ENCODE measurements around the gene ELOB.

The ELOB gene

DNA sequence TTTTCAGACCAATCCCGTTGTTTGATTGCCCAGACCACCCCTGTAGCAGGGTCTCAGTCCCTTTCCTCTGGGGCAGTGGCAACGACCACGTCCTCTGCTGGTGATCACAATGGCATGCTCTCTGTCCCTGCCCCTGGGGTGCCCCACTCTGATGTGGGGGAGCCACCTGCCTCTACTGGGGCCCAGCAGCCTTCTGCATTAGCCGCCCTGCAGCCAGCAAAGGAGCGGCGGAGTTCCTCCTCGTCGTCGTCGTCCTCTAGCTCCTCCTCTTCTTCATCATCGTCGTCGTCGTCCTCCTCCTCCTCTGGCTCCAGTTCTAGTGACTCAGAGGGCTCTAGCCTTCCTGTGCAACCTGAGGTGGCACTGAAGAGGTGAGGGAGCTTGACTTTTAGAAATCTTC, 9.2 kb downstream of the ELOB start:
- Mint-ChIP-seq H3K36me3 (peaks cover 100% of the 10 kb centered on the region), H3K9me3 (no peaks in the 10 kb centered on the region), H3K4me3 (no peak overlapping the region), H3K4me1 (peaks cover 57% of the 10 kb centered on the region), H3K27ac (peak overlapping the region; percentile 85)
- ATAC-seq, result no peak
- no peak for DNase-seq (ENCODE audit: low spot score in 2 of 2)

DNA sequence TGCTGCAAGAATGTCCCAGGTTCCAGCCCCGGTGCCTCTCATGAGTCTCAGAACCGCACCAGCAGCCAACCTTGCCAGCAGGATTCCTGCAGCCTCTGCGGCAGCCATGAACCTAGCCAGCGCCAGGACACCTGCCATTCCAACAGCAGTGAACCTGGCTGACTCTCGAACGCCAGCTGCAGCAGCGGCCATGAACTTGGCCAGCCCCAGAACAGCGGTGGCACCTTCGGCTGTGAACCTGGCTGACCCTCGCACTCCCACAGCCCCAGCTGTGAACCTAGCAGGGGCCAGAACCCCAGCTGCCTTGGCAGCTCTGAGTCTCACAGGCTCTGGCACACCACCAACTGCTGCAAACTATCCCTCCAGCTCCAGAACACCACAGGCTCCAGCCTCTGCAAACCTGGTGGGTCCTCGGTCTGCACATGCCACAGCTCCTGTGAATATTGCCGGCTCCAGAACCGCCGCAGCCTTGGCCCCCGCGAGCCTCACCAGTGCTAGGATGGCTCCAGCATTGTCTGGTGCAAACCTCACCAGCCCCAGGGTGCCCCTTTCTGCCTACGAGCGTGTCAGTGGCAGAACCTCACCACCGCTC, 9.8 kb downstream of the ELOB start:
- Mint-ChIP-seq H3K27ac (peak overlapping the region; percentile 85), H3K9me3 (no peaks in the 10 kb centered on the region), H3K4me3 (no peak overlapping the region), H3K36me3 (peaks cover 100% of the 10 kb centered on the region), H3K4me1 (peaks cover 57% of the 10 kb centered on the region)
- ATAC-seq (no peak), DNase-seq (ENCODE audit: low spot score in 2 of 2) (no peak)

DNA sequence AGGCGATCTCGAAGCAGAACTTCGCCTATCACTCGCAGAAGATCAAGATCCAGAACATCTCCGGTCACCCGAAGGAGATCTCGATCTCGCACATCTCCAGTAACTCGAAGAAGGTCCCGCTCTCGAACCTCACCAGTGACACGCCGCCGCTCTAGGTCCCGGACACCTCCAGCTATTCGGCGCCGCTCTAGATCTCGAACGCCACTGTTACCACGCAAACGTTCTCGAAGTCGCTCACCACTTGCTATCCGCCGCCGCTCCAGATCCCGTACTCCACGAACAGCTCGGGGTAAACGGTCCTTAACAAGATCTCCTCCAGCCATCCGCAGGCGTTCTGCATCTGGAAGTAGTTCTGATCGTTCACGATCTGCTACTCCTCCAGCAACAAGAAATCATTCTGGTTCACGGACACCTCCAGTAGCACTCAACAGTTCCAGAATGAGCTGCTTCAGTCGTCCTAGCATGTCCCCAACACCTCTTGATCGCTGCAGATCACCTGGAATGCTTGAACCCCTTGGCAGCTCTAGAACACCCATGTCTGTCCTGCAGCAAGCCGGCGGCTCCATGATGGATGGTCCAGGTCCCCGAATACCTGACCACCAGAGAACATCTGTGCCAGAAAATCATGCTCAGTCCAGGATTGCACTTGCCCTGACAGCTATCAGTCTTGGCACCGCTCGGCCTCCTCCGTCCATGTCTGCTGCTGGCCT, 10.5 kb downstream of the ELOB start:
- Mint-ChIP-seq H3K9me3 (no peaks in the 10 kb centered on the region), H3K4me1 (peaks cover 59% of the 10 kb centered on the region), H3K27ac (peak overlapping the region; percentile 85), H3K36me3 (peaks cover 100% of the 10 kb centered on the region), H3K4me3 (no peak overlapping the region)
- ATAC-seq (no peak), DNase-seq (ENCODE audit: low spot score in 2 of 2) (no peak)

DNA sequence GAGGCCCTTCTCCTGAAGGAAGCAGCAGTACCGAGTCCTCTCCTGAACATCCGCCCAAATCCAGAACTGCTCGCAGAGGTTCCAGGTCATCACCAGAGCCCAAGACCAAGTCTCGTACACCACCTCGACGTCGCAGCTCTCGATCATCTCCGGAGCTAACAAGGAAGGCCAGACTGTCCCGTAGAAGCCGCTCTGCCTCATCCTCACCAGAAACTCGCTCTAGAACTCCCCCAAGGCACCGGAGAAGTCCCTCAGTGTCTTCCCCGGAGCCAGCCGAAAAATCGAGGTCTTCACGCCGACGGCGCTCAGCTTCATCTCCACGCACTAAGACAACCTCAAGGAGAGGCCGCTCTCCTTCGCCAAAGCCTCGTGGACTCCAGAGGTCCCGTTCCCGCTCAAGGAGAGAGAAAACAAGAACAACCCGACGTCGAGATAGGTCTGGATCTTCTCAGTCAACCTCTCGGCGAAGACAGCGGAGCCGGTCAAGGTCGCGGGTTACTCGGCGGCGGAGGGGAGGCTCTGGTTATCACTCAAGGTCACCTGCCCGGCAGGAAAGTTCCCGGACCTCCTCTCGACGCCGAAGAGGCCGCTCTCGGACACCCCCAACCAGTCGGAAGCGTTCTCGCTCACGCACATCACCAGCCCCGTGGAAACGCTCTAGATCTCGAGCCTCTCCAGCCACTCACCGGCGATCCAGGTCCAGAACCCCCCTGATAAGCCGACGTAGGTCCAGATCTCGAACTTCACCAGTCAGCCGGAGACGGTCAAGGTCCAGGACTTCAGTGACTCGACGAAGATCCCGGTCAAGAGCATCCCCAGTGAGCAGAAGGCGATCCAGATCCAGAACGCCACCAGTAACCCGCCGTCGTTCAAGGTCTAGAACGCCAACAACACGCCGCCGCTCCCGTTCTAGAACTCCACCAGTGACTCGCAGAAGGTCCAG, 11.3 kb downstream of the ELOB start:
- H3K4me3 Mint-ChIP-seq, result no peak overlapping the region
- ATAC-seq (no peak), DNase-seq (ENCODE audit: low spot score in 2 of 2) (no peak)
- H3K27ac Mint-ChIP-seq, result peak overlapping the region; percentile 85
- H3K36me3 Mint-ChIP-seq, result peaks cover 100% of the 10 kb centered on the region
- H3K9me3 Mint-ChIP-seq, result no peaks in the 10 kb centered on the region
- peaks cover 68% of the 10 kb centered on the region for H3K4me1 Mint-ChIP-seq

DNA sequence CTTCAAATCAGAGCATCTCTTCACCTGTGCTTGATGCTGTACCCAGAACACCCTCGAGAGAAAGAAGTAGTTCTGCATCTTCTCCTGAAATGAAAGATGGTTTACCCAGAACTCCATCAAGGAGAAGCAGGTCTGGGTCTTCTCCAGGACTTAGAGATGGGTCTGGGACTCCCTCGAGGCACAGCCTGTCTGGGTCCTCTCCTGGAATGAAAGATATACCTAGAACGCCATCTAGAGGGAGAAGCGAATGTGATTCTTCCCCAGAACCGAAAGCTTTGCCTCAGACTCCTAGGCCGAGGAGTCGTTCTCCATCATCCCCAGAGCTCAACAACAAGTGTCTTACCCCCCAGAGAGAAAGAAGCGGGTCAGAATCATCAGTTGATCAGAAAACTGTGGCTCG, 12.4 kb downstream of the ELOB start:
- Mint-ChIP-seq H3K27ac (peak overlapping the region; percentile 85), H3K9me3 (no peaks in the 10 kb centered on the region), H3K36me3 (peaks cover 100% of the 10 kb centered on the region), H3K4me1 (peaks cover 73% of the 10 kb centered on the region), H3K4me3 (no peak overlapping the region)
- ATAC-seq, result no peak
- no peak for DNase-seq (ENCODE audit: low spot score in 2 of 2)

DNA sequence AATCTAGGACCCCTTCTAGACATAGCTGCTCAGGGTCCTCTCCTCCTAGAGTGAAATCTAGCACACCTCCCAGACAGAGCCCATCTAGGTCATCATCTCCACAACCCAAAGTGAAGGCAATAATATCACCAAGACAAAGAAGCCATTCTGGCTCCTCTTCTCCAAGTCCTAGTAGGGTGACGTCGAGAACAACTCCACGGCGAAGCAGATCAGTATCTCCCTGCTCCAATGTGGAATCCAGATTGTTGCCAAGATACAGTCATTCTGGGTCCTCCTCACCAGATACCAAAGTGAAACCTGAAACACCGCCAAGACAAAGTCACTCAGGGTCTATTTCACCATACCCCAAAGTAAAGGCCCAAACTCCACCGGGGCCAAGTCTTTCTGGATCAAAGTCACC, 13.9 kb downstream of the ELOB start:
- Mint-ChIP-seq H3K4me3 (no peak overlapping the region), H3K4me1 (peaks cover 68% of the 10 kb centered on the region), H3K9me3 (no peaks in the 10 kb centered on the region), H3K27ac (peak overlapping the region; percentile 11), H3K36me3 (peaks cover 100% of the 10 kb centered on the region)
- DNase-seq (ENCODE audit: low spot score in 2 of 2) (no peak), ATAC-seq (no peak)

DNA sequence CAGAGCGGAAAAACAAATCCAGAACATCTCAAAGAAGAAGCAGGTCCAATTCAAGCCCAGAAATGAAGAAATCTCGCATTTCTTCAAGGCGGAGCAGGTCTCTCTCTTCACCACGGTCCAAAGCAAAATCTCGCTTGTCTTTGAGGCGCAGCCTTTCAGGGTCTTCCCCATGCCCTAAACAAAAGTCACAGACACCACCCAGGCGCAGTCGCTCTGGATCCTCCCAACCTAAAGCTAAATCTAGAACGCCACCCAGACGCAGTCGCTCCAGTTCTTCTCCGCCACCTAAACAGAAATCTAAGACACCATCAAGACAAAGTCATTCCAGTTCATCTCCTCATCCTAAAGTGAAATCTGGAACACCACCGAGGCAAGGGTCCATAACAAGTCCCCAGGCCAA, 14.4 kb downstream of the ELOB start:
- Mint-ChIP-seq H3K9me3 (no peaks in the 10 kb centered on the region), H3K4me1 (peaks cover 66% of the 10 kb centered on the region), H3K36me3 (peaks cover 100% of the 10 kb centered on the region), H3K27ac (peak overlapping the region; percentile 11), H3K4me3 (no peak overlapping the region)
- ATAC-seq (no peak), DNase-seq (ENCODE audit: low spot score in 2 of 2) (no peak)

DNA sequence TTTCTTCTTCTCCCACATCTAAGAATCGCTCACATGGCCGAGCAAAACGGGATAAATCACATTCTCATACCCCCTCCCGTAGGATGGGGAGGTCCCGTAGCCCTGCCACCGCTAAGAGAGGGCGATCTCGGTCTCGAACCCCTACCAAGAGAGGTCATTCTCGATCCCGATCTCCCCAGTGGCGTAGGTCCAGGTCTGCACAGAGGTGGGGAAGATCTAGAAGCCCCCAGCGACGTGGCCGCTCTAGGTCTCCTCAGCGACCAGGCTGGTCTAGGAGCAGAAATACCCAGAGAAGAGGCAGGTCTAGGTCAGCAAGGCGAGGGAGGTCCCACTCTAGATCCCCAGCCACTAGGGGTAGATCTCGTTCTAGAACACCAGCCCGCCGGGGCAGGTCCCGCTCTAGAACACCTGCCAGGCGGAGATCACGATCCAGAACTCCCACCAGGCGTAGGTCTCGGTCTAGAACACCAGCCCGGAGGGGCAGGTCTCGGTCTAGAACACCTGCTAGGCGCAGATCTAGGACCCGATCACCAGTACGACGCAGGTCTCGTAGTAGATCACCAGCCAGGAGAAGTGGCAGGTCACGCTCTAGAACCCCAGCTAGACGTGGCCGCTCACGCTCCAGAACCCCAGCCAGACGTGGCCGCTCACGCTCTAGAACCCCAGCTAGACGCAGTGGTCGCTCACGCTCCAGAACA, 15.0 kb downstream of the ELOB start:
- ATAC-seq, result no peak

DNA sequence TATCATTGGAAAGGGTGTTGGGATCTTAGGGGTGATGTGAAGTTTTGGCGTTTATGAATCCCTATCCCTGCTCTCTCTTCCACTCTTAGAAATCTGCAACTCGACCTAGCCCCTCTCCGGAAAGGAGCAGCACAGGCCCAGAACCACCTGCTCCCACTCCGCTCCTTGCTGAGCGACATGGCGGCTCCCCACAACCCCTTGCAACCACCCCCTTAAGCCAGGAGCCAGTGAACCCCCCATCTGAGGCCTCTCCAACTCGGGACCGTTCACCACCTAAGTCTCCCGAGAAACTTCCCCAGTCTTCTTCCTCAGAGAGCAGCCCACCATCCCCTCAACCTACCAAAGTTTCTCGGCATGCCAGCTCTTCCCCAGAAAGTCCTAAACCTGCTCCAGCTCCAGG, 15.6 kb downstream of the ELOB start:
- Mint-ChIP-seq H3K36me3 (peaks cover 100% of the 10 kb centered on the region), H3K27ac (no peak overlapping the region), H3K4me3 (no peak overlapping the region), H3K9me3 (no peaks in the 10 kb centered on the region), H3K4me1 (peaks cover 70% of the 10 kb centered on the region)
- ATAC-seq (no peak), DNase-seq (ENCODE audit: low spot score in 2 of 2) (no peak)

More for the DNA sequence above, 15.0 kb downstream of the ELOB start:
- H3K9me3 Mint-ChIP-seq, result no peaks in the 10 kb centered on the region
- H3K4me1 Mint-ChIP-seq, result peaks cover 70% of the 10 kb centered on the region
- peaks cover 100% of the 10 kb centered on the region for H3K36me3 Mint-ChIP-seq
- peak overlapping the region; percentile 11 for H3K27ac Mint-ChIP-seq
- DNase-seq (ENCODE audit: low spot score in 2 of 2), result no peak
- H3K4me3 Mint-ChIP-seq, result no peak overlapping the region

DNA sequence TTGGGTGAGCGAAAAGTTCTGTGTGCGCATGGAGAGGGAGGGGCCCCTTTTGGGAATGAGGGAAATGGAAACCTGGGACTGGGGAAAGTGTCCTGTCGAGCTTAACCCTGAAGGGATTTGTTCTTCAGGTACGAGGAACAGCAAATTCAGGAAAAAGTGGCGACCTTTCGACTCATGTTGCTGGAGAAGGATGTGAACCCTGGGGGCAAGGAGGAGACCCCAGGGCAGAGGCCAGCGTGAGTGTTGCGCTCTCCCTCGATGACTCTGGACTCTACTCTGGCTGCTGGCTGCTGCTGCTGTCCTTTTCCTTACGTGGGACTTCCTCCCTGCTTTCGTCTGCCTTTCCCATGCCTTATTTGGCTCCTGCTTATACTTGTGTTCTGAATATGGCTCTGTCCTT, 19.7 kb downstream of the ELOB start:
- DNase-seq (ENCODE audit: low spot score in 2 of 2) (no peak), ATAC-seq (no peak)
- Mint-ChIP-seq H3K27ac (peak overlapping the region; percentile 98), H3K36me3 (peaks cover 100% of the 10 kb centered on the region), H3K4me3 (no peak overlapping the region), H3K4me1 (peaks cover 78% of the 10 kb centered on the region), H3K9me3 (no peaks in the 10 kb centered on the region)

DNA sequence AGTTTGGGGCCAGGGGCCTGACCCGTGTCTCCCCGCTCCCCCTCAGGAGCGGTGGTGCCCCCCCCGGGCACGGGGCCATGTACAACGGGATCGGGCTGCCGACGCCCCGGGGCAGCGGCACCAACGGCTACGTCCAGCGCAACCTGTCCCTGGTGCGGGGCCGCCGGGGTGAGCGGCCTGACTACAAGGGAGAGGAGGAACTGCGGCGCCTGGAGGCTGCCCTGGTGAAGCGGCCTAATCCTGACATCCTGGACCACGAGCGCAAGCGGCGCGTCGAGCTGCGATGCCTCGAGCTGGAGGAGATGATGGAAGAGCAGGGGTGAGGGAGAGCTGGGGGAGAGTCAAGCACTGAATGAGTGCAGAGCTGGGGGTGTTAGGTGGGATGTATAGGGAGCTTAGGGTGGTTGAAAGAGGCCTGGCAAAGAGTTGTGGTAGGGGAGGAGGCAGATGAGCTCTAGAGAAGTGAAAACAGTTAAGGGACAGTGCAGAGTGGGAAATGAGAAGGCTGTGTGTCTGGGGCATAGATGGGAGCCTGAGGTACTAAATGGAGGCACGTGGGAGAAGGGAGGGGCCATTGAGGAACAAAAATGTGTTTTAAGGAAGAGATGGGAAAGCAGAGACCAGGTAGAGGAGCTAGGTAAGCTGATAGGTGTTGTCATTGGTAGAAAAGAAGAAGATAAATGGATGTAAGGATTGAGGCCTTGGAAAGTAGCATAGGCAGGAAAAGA, 20.6 kb downstream of the ELOB start:
- Mint-ChIP-seq H3K27ac (peak overlapping the region; percentile 98), H3K4me1 (peaks cover 73% of the 10 kb centered on the region), H3K9me3 (no peaks in the 10 kb centered on the region), H3K36me3 (peaks cover 100% of the 10 kb centered on the region), H3K4me3 (peak overlapping the region; percentile 94)
- DNase-seq (ENCODE audit: low spot score in 2 of 2) (no peak), ATAC-seq (no peak)

DNA sequence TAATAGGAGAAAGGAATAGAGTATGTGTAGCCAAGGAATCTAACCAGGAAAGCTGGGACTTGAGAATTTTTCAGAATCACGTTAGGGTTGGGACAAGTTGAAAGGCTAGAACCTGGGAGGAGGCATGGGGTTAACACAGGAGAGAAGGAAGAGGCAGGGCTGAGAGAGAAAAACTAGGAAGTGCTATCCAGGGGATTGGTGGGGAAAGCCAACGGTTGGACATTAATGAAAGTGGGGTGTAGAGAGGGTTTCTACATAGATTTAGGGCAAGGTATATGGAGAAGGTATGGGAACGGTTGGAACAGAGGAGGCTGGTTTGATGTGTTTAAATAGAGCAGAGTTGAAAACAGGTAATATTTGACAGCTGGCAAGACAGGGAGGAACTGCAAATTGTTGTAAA, 21.9 kb downstream of the ELOB start:
- Mint-ChIP-seq H3K4me3 (peak overlapping the region; percentile 94), H3K36me3 (peaks cover 93% of the 10 kb centered on the region)
- ATAC-seq, result no peak

DNA sequence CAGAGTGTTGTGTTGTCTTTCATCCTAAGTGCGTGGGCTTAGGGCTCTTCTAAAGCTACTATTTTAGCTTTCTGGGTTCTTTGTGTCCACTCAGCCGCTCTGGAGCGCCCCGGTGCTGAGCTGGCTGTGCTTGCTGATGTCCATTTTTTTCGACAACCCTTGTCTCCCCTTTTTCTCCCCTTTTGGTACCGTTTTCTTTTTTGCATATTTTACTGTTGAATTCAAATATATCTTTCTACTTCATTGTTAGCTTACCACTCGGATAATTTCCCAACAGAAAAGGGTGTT, 23.4 kb downstream of the ELOB start:
- peak overlapping the region; percentile 94 for H3K4me3 Mint-ChIP-seq
- DNase-seq (ENCODE audit: low spot score in 2 of 2) (no peak), ATAC-seq (no peak)
- H3K9me3 Mint-ChIP-seq, result no peaks in the 10 kb centered on the region
- H3K36me3 Mint-ChIP-seq, result peaks cover 78% of the 10 kb centered on the region
- peak overlapping the region; percentile 98 for H3K27ac Mint-ChIP-seq
- H3K4me1 Mint-ChIP-seq, result peaks cover 67% of the 10 kb centered on the region

More for the DNA sequence above, 21.9 kb downstream of the ELOB start:
- H3K9me3 Mint-ChIP-seq, result no peaks in the 10 kb centered on the region
- H3K4me1 Mint-ChIP-seq, result peaks cover 72% of the 10 kb centered on the region
- peak overlapping the region; percentile 98 for H3K27ac Mint-ChIP-seq
- DNase-seq (ENCODE audit: low spot score in 2 of 2), result no peak

DNA sequence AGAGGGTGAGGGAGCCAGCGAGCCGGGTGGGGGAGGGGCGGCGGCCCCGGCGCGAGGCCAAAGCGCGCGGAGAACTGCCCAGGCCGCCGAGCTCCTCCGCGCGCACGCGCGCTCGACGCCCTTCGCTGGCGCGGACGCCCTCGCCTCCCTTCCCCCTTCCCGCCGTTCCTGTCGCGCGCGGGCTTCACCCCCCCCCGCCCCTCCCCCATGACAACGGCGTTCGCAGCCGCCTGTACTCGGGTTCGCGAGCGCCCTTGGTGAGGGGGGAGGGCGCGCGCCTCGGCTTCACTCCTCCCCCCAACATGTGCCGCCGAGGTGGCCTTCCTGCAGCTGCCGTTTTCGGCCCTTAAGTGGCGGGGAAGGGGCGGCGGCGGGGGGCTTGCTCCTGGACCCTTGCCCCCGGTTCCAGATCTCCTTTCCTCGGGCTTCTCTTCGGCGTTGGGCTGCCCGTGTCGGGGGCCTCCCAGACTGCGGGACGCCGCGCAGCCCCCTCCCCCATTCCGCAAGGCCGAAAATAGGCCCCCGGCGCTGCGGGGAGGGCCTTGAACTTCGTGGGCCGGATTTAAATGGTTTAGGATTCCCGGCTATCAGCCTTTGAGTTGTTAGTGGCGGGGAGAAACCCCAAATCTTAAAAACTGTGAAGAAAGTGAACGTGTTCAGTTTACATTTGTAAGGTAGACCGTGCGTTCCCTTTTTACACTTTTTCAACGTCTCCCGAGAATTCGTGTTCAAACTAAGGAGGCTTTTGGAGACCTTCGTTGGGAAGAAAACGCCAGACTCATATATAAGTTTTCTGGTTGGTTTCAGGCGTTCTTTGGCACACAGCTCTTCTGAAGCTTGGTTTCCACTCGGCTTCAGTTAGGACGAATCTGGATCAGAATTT, 24.0 kb downstream of the ELOB start:
- peak; percentile 63 for ATAC-seq
- H3K4me3 Mint-ChIP-seq, result peak overlapping the region; percentile 94
- peak overlapping the region; percentile 98 for H3K27ac Mint-ChIP-seq
- H3K36me3 Mint-ChIP-seq, result peaks cover 72% of the 10 kb centered on the region
- DNase-seq (ENCODE audit: low spot score in 2 of 2), result no peak
- no peaks in the 10 kb centered on the region for H3K9me3 Mint-ChIP-seq
- peaks cover 64% of the 10 kb centered on the region for H3K4me1 Mint-ChIP-seq
